ENCODE results near the gene KCND1.

DNA sequence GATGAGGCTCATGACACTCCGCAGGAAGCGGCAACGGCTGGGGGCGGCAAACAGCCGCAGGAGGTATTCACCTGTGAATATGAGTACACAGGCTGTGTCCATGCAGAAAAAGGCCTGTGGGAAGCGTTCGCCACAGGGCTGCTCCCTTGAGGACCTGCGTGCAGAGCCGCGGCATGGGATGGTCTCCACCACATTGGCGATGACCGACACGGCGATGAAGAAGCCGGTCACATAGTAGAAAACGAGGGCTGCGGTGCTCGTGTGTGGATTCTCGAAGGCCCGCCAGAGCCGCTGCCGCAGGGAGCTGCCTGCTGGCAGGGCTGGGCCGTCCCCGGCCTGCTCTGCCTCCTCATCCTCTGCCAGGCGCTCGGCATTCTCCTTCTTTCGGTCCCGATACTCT lies 2.2 kb downstream of the KCND1 start:
- no peak for TF ChIP-seq POLR2A (IDR thresholded peaks at IDR 0.05; ENCODE audit: low read depth)
- TF ChIP-seq, protein P1, sequence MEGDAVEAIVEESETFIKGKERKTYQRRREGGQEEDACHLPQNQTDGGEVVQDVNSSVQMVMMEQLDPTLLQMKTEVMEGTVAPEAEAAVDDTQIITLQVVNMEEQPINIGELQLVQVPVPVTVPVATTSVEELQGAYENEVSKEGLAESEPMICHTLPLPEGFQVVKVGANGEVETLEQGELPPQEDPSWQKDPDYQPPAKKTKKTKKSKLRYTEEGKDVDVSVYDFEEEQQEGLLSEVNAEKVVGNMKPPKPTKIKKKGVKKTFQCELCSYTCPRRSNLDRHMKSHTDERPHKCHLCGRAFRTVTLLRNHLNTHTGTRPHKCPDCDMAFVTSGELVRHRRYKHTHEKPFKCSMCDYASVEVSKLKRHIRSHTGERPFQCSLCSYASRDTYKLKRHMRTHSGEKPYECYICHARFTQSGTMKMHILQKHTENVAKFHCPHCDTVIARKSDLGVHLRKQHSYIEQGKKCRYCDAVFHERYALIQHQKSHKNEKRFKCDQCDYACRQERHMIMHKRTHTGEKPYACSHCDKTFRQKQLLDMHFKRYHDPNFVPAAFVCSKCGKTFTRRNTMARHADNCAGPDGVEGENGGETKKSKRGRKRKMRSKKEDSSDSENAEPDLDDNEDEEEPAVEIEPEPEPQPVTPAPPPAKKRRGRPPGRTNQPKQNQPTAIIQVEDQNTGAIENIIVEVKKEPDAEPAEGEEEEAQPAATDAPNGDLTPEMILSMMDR (IDR thresholded peaks at IDR 0.05) = no peak
